Endothelial cell of umbilical vein (primary cell): ENCODE measurements around the gene GNPAT. TPM values are rescaled to one million over a fixed set of nuclear protein-coding genes. Genes with fewer than 3 reads are reported as not detected.

Experiments used
- BruUV-seq: library from RNA; stranded (reverse); fragments of 400-500 nt; replicated peaks from 2 replicates; lab custom pipeline; 2021; lab: Mats Ljungman, UMichigan
- CTCF ChIA-PET: fragments of 300-600, 350-600 bp; sonication (Branson Sonifier 250); formaldehyde crosslinking; loops from one replicate; lab custom pipeline; 2021; ENCODE audit warnings: antibody characterized with exemption, inconsistent platforms; lab: Charles Lee
- POLR2A ChIA-PET: fragments of 300-600, 350-600 bp; sonication (Branson Sonifier 250); formaldehyde crosslinking; loops from one replicate; lab custom pipeline; 2021; ENCODE audit warnings: antibody characterized with exemption, inconsistent platforms; lab: Charles Lee
- DNase-seq: peaks from one replicate; pipeline ENCODE4 v3.0.0-alpha.2; 2011; ENCODE audit warnings: low read depth, low spot score
- FAIRE-seq: peaks from 2 replicates; lab custom pipeline; 2011; peaks lifted over from hg19 to GRCh38; lab: Jason Lieb, UNC
- H2AFZ ChIP-seq: 2 replicates; pipeline ENCODE4 v1.6.0; 2012; ENCODE audit warnings: low read depth, low read length, control low read depth, inconsistent platforms
- H3K27ac ChIP-seq: 2 replicates; pipeline ENCODE4 v1.5.1; 2011; ENCODE audit warnings: low read depth, mild to moderate bottlenecking, control low read depth, low read length, moderate library complexity; ENCODE audit not compliant: insufficient read depth
- H3K27me3 ChIP-seq, 2 experiments: 2 replicates each; pipeline versions ENCODE4 v1.6.0 to v1.6.1; 2011; ENCODE audit warnings: low read length in 2 of 2, mixed read lengths in 1 of 2; ENCODE audit not compliant: control insufficient read depth in 2 of 2, insufficient read depth in 2 of 2
- H3K36me3 ChIP-seq, 2 experiments: 2 replicates in 1 of 2; 3 replicates in 1 of 2; pipeline ENCODE4 v1.5.1; 2011; ENCODE audit warnings: low read length in 2 of 2, mild to moderate bottlenecking in 1 of 2, moderate library complexity in 1 of 2; ENCODE audit not compliant: control insufficient read depth in 2 of 2, insufficient read depth in 2 of 2; ENCODE audit errors: extremely low read depth in 1 of 2
- H3K4me1 ChIP-seq: 3 replicates; pipeline ENCODE4 v1.5.1; 2011; ENCODE audit warnings: mild to moderate bottlenecking, low read length; ENCODE audit not compliant: control insufficient read depth, insufficient read depth; ENCODE audit errors: extremely low read depth
- H3K4me2 ChIP-seq: 2 replicates; pipeline ENCODE4 v1.6.1; 2011; ENCODE audit warnings: low read length, control low read depth, mixed read lengths; ENCODE audit not compliant: insufficient read depth
- H3K4me3 ChIP-seq, 3 experiments: fragments of 200-600 bp in 1 of 3; sonication (generic), shearing (Covaris generic) in 1 of 3; replicated peaks in 1 of 3; 2 replicates each; pipeline ENCODE4 v1.5.1; 2011 to 2016; ENCODE audit warnings: control low read depth in 3 of 3, low read length in 3 of 3, mild to moderate bottlenecking in 2 of 3, inconsistent platforms in 1 of 3, low read depth in 1 of 3, moderate library complexity in 1 of 3; ENCODE audit not compliant: insufficient read depth in 1 of 3
- H3K79me2 ChIP-seq: 2 replicates; pipeline ENCODE4 v1.6.0; 2012; ENCODE audit warnings: low read length, inconsistent platforms; ENCODE audit not compliant: control insufficient read depth, insufficient read depth
- H3K9ac ChIP-seq: replicated peaks from 2 replicates; pipeline ENCODE3; 2011; ENCODE audit warnings: low read length, control low read depth; ENCODE audit not compliant: insufficient read depth; ENCODE audit errors: extremely low read depth
- H3K9me1 ChIP-seq: replicated peaks from 3 replicates; pipeline ENCODE4 v1.6.0; 2011; ENCODE audit warnings: mild to moderate bottlenecking, low read length; ENCODE audit not compliant: control insufficient read depth, insufficient read depth; ENCODE audit errors: extremely low read depth
- H3K9me3 ChIP-seq: replicated peaks from 2 replicates; pipeline ENCODE4 v1.5.1; 2012; ENCODE audit warnings: low read length, inconsistent platforms; ENCODE audit not compliant: control insufficient read depth, insufficient read depth
- H4K20me1 ChIP-seq: replicated peaks from 2 replicates; pipeline ENCODE3; 2011; ENCODE audit warnings: mild to moderate bottlenecking, low read length; ENCODE audit not compliant: control insufficient read depth, insufficient read depth; ENCODE audit errors: extremely low read depth
- CTCF ChIP-seq, 2 donors: IDR thresholded peaks; 1 replicate in 1 of 2; 2 replicates in 1 of 2; pipeline ENCODE4 v1.5.1; 2011; ENCODE audit warnings: low read length in 2 of 2, mild to moderate bottlenecking in 2 of 2, moderate library complexity in 2 of 2, control low read depth in 1 of 2, inconsistent platforms in 1 of 2, low read depth in 1 of 2; ENCODE audit not compliant: insufficient read depth in 1 of 2; ENCODE audit errors: extremely low read depth in 1 of 2
- EZH2 ChIP-seq: IDR thresholded peaks from 2 replicates; pipeline ENCODE4 v1.6.1; 2012; ENCODE audit warnings: borderline replicate concordance, low read depth, mild to moderate bottlenecking, moderate library complexity, low read length, inconsistent platforms; ENCODE audit not compliant: severe bottlenecking
- FOS ChIP-seq: IDR thresholded peaks from 2 replicates; pipeline ENCODE4 v1.6.1; 2011; ENCODE audit warnings: mild to moderate bottlenecking, low read length, moderate library complexity, borderline replicate concordance; ENCODE audit not compliant: insufficient read depth
- GATA2 ChIP-seq: IDR thresholded peaks from 2 replicates; pipeline ENCODE4 v1.7.0; 2011; ENCODE audit warnings: low read depth, mild to moderate bottlenecking, moderate library complexity, mixed read lengths, low read length; ENCODE audit not compliant: insufficient read length, insufficient read depth
- JUN ChIP-seq: IDR thresholded peaks from 2 replicates; pipeline ENCODE4 v1.6.1; 2011; ENCODE audit warnings: borderline replicate concordance, low read depth; ENCODE audit not compliant: insufficient read length, insufficient read depth
- MYC ChIP-seq: IDR thresholded peaks from one replicate; pipeline ENCODE4 v1.6.1; 2011; ENCODE audit warnings: mild to moderate bottlenecking, low read depth, low read length
- POLR2A ChIP-seq: IDR thresholded peaks from 2 replicates; pipeline ENCODE4 v1.6.1; 2012; ENCODE audit warnings: low read depth, mild to moderate bottlenecking, control low read depth, low read length
- POLR2AphosphoS5 ChIP-seq: IDR thresholded peaks from 2 replicates; pipeline ENCODE4 v1.6.1; 2012; ENCODE audit warnings: low read depth, mild to moderate bottlenecking, control low read depth, low read length, moderate library complexity; ENCODE audit not compliant: insufficient read depth
- dilution Hi-C: fragments of 300-500 bp; cut with MboI; formaldehyde crosslinking; loops from one replicate; pipeline ENCODE4 v1.15.0; 2019; ENCODE audit warnings: low sequenced_read_pairs; ENCODE audit not compliant: extremely low pct_ligation_motif_present
- intact Hi-C: fragments of 100-400 bp; cut with micrococcal nuclease; formaldehyde crosslinking; loops from one replicate; pipeline ENCODE4 v1.10.0; 2022
- polyA plus RNA-seq, 4 experiments: library from polyadenylated mRNA; depleted of rRNA in 3 of 4; stranded (reverse) in 3 of 4; unstranded in 1 of 4; fragments of >200 nt; gene quantifications; 2 replicates each; pipeline versions ENCODE4 v1.2.1 to v1.2.3, GENCODE V29; 2011 to 2012; ENCODE audit warnings: missing spikeins in 1 of 4
- total RNA-seq: library from RNA; stranded (reverse); gene quantifications from 2 replicates; pipeline ENCODE4 v1.2.3, GENCODE V29; 2021
- TF ChIP-seq, protein P1 (sequence below): IDR thresholded peaks from 2 replicates; pipeline ENCODE4 v1.6.1; 2011; ENCODE audit not compliant: insufficient read depth, insufficient read length

GNPAT gene
- total and polyA plus RNA-seq, 2 donors (not counting 3 experiments of a cell fraction or from before 2014, with no cell fraction given): 18.9 to 51.4 TPM

- H2AFZ ChIP-seq: no peak overlapping the region
- no peaks in the 10 kb centered on the region for H3K4me1 ChIP-seq
- FAIRE-seq: no peak
- no peaks in the 10 kb centered on the region for H3K79me2 ChIP-seq
- dilution Hi-C loops: no loop called here
- no peak for DNase-seq
- intact Hi-C loops: loop anchor here (5.0 kb wide), 1 partner anchor 76 kb away; the partner anchor contains the start of gene GNPAT
- H3K36me3 ChIP-seq: no peaks in the 10 kb centered on the region
- H3K27ac ChIP-seq: no peak overlapping the region
- no peak overlapping the region for H3K9ac ChIP-seq
- TF ChIP-seq POLR2AphosphoS5 (no peak), MYC (no peak), EZH2 (no peak), POLR2A (no peak), JUN (no peak), GATA2 (no peak), FOS (no peak), CTCF (IDR thresholded peaks at IDR 0.05; ENCODE audit: extremely low read depth in 1 of 2, insufficient read depth in 1 of 2, low read depth in 1 of 2, low read length in 2 of 2) (no peak)
- TF ChIP-seq, protein P1, sequence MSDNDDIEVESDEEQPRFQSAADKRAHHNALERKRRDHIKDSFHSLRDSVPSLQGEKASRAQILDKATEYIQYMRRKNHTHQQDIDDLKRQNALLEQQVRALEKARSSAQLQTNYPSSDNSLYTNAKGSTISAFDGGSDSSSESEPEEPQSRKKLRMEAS: no peak
- no peak overlapping the region for H3K4me3 ChIP-seq
- H3K4me2 ChIP-seq: no peak overlapping the region
- ChIA-PET POLR2A (no interaction called here), CTCF (interaction anchor here (1.1 to 2.0 kb wide), 3 partner anchors 16 to 284 kb away, joined by 3 to 5 read pairs (median 4); no protein-coding TSS in a partner anchor)
- no TSS peak for BruUV-seq
- no peaks in the 10 kb centered on the region for H3K9me1 ChIP-seq
- no peaks in the 10 kb centered on the region for H3K27me3 ChIP-seq
- H4K20me1 ChIP-seq: no peaks in the 10 kb centered on the region
- no peaks in the 10 kb centered on the region for H3K9me3 ChIP-seq
Measured at GRCh38 chr1:231318015-231318355, 77.0 kb downstream of the GNPAT start.
